Activated CD4-positive, alpha-beta T cell treated with anti-CD3 and anti-CD28 coated beads, Interleukin-2, Interleukin-6, amounts not matched to agents 100 ng/mL and 50 ng/mL, durations not matched to agents 16 hours and 8 hours (primary cell): ENCODE measurements around the gene FCHO2.
A peak's percentile ranks its signal among the peaks of the same experiment; 100 is the strongest.

Source experiments
- DNase-seq: peaks from one replicate; pipeline ENCODE4 v3.0.0-alpha.2; 2020

Gene FCHO2

GRCh38 chr5:73117088-73117740 is 161.4 kb downstream of the FCHO2 start:
- no peak for DNase-seq

- DNase-seq = no peak
Measured at GRCh38 chr5:73118391-73118973, 162.6 kb downstream of the FCHO2 start.

- DNase-seq = peak; percentile 28
Measured at GRCh38 chr5:73119451-73120157, 163.8 kb downstream of the FCHO2 start.

GRCh38 chr5:73120222-73121118 is 164.6 kb downstream of the FCHO2 start, which contains the start of gene TMEM171:
TMEM171 (plus strand) TSS chr5:73120575; CDS start chr5:73123374, 2,799 bp downstream.
- no peak for DNase-seq

GRCh38 chr5:73121119-73121463 is 165.2 kb downstream of the FCHO2 start:
- no peak for DNase-seq

GRCh38 chr5:73122875-73123810 is 167.3 kb downstream of the FCHO2 start:
- DNase-seq = peak; percentile 7

GRCh38 chr5:73125289-73125688 is 169.4 kb downstream of the FCHO2 start:
- no peak for DNase-seq

- no peak for DNase-seq
Measured at GRCh38 chr5:73126381-73126780, 170.5 kb downstream of the FCHO2 start.

GRCh38 chr5:73126957-73127356 is 171.1 kb downstream of the FCHO2 start:
- DNase-seq = no peak

GRCh38 chr5:73129143-73129542 is 173.3 kb downstream of the FCHO2 start:
- DNase-seq = no peak

GRCh38 chr5:73130811-73131210 is 175.0 kb downstream of the FCHO2 start:
- no peak for DNase-seq

GRCh38 chr5:73131711-73132425 is 176.0 kb downstream of the FCHO2 start:
- no peak for DNase-seq

GRCh38 chr5:73132759-73133158 is 176.9 kb downstream of the FCHO2 start:
- DNase-seq = no peak

- no peak for DNase-seq
Measured at GRCh38 chr5:73135021-73135420, 179.2 kb downstream of the FCHO2 start.

- peak; percentile 20 for DNase-seq
Measured at GRCh38 chr5:73135429-73136054, 179.7 kb downstream of the FCHO2 start.

GRCh38 chr5:73136055-73136562 is 180.3 kb downstream of the FCHO2 start:
- DNase-seq = no peak

GRCh38 chr5:73137563-73138530 is 182.0 kb downstream of the FCHO2 start:
- DNase-seq = no peak

- DNase-seq = no peak
Measured at GRCh38 chr5:73139485-73139884, 183.6 kb downstream of the FCHO2 start.
